Pons (tissue), 1 donor: ENCODE results near the gene RLN2.

ENCODE experiments used
- DNase-seq: peaks from one replicate; pipeline ENCODE4 v3.0.0-alpha.2; 2016; ENCODE audit warnings: low spot score

RLN2 gene

DNA sequence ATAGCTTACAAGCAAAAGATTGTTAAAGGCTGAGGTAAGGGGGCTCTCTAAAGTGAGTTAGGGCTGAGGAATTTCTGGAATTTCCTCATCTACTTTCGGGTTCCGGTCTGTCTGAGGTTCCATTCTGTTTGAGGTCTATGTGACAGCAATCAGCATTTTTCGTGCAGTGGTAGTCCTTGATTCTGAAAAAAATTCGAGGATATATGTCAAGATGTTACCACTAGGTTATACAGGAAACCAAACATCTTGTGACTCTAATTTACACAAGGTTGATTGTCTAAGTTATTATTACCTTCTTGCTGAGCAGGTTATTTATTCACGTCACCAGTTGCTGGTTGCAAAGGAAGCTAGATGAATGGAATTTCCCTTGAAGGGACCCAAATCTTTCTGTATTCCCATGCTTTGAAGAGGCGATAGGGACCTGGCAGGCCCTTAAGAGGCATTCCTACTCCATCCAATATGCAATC is 35.2 kb downstream of the RLN2 start:
- no peak for DNase-seq

DNA sequence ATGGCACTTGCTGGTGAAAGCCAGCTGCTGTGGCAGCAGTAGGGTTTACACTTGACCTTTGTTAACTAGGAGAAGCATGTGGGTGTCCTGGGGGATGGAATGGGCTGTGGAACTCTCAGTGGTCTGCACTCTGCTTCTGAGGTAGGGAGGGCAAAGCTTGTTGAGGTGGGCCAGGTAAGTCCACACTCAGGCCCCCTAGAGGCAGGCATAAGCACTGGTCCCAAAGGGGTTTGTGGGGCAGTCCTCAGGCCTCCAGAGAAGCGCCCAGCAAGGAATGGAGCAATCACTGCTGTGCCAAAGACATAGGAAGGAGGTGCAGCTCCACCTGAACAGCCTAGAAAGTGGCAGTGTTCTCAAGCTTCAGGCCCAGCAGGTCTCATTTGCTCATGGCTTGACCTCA is 38.6 kb downstream of the RLN2 start:
- no peak for DNase-seq

- DNase-seq = no peak
These were observed 40.3 kb downstream of the RLN2 start for GRCh38 chr9:5264219-5264595.

DNA sequence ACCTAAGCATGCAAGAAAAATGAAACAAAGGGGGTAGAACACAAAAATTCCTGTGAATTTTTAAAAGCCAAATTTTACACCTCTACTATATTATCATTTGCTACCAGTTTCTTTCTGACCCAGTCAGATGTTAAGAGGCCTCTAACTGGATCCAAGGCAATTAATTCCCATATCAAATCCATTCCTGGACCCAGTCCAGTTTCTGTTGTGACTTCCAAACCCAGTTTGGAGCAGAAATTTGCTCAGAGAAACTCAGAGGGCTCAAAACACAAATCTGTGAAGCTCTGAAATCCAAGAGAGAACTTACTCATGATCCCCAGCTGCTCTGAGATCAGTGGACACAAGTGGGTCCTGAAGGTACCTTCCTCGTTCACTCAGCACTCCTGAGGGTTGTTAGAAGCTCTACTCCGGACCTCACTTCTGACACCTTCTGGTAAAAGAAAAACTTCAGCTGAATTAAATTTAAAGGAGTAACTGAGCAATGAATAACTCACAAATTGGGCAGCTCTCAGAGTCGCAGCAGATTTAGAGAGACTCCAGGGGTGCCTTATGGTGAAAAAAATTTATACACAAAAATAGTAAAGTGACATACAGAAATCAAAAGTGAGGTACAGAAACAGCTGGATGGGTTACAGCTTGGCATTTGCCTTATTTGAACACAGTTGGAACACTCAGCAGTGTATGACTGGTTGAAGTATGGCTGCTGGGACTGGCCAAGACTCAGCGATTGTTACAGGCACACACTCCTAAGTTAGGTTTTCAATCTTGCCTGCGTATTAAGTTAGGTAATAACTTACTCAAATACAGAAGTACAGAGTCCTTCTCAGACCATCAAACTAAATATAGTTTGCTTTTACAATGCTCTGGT is 40.9 kb downstream of the RLN2 start:
- DNase-seq = peak; percentile 11
